ENCODE results near the gene CBX5.
"Not testable (repeated sequence)": the region's sequence is repeated elsewhere in the genome, so short reads cannot be mapped to it uniquely, and the experiment has no call there.

CBX5 gene

DNA sequence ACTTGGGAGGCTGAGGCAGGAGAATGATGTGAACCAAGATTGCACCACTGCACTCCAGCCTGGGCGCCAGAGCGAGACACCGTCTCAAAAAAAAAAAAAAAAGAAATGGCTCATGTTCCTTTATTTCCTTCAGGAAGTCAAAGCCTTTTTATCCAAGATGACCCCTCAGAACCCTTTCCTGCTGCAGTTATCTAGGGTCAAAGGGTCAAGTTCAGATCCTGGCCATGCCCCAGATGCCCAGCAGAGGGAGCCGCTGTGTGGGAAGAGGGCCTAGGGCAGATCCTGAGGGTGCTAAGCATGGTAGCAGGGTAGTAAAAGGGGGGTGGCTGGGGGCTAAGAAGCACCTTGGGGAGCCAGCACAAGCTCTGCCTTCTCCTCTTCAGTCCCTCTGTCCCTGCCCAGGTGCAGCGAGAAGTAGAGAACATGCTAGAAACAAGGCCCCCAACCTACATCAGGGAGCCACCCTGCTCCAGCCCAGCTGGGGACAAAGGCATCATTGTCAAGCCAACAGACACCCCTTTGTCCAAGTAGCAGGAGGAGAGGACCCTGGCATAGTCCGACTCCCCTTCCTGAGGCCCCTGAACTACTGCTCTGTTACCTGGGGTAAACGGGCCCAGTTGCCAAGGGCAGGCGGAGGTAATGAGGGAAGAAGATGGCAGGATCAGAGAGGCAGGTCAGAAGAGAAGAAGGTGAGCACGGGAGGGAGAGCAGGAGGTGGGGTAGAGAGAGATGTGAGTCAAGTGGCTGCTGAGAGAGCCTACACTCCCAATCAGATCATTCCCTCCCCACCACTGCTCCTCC, 14.4 kb upstream of the CBX5 start:
- peak; percentile 62 for DNase-seq

DNA sequence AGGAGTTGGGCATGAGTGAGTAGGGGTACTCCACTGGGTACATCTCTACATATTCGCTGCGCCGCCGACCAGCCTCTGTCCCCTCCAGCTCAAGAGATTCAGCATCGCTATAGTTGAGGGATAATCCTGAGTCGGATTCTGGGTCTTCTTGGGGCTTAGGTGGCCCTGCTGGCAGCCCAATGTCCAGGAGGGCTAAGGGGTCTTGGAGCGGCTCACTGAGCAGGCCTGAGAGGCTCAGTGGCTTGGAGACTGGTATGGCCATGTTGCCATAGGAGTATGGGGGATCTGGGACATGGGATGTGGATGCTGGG, 13.0 kb upstream of the CBX5 start:
- no peak for DNase-seq

DNA sequence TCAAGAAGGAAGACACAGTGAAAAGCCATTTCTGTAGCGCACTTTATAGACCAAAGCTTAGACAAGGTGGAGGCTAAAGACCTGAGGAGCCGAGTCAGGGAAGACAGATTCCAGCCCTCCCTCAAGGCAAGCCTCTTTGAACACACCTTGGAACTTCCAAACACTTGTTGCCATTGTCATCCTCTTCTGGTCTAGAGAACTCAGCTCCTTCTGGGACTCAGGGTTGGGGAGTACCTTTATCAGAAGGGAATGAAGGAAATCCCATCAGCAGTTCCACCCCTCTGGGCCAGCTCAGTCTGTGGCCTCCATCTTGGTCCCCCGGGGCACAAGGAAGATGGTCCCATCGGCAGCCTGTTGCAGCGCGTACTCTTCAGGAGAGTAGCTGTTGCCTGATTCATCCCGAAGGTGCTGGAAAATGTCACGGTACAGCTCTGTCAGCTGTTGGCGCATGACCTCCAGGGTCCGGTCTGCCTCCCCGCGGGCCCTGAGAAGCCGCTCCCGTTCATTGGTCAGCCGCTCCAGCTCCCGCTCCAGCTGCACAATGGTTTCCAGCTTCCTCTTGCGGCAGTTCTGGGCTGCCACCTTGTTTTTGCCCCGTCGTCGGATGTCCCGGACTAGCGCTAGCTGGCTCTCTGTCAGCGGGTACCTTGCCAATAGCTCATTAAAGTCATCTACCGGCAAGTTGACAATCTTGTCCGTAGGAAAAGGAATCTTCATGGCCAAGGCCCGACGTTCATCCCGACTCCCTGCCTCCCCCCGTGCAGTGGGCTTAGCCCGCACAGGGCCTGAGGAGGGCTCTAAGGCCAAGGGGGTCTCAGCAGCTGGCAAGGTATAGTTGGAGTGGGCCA, 12.4 kb upstream of the CBX5 start:
- DNase-seq, result no peak

DNA sequence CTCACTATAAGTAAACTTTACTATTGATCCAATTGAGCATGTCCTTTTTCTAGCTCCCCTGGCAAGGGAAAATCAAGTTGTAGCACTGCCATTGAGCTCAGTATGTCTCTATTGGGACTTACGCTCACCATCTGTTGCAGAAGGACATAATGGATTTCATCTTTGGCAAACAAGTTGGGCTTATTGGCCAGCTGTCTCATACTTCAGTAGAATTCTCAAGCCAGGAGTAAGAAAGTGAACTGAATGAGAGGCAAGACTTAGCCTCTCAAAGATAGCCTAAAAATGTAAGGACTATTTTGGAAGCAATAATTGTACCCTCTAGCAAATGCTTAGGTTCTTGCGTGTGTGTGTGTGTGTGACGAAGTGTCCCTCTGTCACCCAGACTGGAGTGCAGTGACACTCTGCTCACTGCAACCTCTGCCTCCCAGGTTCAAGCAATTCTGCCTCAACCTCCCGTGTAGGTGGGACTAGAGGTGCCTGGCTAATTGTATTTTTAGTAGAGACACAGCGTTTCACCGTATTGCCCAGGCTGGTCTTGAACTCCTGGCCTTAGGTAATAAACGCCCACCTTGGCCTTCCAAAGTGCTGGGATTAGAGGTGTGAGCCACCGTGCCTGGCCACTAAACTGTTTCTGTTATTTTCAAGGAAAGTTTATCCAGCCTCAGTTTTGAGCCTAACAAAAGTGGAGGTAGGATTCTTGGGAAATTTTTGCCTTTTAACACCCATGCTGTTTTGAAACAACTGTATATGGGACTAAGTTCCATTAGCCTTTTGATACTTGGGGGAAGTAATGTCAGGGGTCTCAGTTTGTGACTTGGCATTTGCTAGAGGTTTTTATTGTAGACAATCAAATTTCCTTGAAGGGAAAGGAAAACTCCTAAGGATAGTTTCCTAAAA, 7.6 kb upstream of the CBX5 start:
- DNase-seq, result no peak

DNA sequence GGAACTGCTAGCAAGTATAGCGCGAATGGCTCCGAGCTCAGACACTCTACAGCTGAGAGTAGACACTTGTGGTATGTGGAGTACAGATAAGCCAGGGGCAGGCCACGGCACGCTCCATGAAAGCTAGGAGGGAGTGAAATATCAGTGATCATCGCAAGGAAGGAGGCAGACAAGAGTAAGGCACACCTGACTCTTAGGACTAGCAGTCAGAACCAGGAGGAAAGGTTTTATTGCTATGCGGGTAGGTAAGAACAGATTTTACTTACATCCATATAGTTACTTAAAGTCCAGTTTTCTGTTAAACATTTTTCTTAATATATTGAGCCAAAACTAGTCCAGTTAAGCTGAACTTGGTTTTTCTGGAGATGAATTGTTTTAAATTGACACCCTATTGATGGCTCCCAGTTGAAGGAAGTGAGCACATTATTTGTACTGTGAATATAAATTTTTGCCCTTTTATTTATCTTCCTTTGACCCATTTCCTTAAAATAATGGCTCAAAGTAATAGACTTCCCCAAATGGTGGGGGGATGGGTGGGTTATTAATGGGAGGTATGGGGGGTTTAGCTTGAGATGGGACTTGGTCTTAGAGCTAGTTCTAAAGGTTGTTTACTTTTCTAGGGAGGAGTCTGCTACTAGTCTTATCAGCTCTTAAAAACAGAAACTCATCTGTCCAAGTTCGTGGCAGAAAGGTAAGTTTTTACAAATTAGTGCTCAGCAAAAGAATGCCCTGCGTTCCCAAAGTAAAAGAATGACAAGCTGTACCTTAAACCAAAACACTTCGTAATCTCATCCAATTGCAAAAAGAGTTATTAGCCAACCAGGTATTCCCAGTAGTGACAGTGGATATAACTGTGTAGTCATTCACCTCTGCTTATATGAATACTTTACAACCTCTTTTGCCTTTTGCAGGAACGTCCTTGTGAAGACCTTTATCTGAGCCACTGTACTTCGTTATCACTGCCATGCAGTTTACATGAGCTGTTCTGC, 6.4 kb upstream of the CBX5 start:
- DNase-seq, result no peak

DNA sequence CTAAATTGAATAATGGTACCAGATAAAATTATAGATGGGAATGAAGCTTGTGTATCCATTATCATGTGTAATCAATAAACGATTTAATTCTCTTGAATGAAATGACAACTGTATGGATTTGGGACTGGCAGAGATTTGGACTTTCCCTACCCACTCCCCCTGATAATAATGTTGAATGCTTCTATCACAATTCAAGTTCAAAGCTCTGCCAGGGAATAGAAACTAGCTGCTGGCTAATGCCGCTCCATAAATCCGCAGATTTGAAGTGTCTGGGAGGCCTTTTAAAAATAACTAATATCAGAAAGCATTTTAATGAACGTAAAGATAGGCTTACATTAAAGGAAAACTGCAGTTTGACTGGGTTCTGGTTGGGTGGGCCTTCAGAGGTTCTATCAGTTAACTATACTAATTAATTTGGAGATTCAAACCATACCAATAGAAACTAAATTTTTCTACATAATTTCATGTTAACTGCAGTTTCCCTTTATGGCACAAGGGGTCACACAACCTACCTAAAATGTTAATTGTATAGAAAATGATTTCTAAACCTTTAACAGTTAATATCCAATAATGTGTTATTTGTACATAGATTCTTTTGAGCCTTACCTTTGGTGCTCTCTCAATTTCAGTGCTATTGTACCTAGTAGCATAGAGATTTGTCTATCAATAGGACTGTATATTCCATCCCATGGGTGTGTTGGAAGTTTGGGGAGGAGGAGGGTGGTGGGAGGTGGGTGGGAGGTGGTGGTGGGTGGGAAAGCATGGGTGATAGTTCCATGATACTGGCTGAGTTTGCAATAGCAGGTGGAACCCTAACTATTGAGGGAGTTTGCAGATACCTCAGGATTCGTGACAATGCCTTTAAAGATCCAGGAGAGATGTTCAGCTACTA, 5.5 kb upstream of the CBX5 start:
- no peak for DNase-seq

DNA sequence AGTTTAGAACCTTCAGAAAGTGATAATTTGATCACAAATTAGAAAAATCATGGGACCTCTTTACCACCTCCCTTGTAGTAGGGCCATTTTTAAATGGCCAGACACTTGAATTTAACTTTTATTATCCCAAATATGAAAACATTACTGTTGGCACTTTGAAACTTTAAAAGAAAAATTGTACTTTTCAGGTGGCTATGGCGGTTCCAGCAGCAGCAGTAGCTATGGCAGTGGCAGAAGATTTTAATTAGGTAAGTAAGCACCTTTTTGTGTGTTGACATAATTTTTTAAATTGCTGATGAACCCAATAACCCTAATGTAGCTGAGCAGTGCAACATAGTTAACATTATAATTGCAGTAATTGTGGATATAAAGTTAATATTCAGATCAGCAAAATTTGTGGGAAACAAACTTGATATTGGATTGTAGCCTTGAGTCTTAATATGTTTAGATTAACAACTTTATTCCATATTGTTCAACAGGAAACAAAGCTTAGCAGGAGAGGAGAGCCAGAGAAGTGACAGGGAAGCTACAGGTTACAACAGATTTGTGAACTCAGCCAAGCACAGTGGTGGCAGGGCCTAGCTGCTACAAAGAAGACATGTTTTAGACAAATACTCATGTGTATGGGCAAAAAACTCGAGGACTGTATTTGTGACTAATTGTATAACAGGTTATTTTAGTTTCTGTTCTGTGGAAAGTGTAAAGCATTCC, 4.3 kb upstream of the CBX5 start:
- not testable (repeated sequence) for DNase-seq

DNA sequence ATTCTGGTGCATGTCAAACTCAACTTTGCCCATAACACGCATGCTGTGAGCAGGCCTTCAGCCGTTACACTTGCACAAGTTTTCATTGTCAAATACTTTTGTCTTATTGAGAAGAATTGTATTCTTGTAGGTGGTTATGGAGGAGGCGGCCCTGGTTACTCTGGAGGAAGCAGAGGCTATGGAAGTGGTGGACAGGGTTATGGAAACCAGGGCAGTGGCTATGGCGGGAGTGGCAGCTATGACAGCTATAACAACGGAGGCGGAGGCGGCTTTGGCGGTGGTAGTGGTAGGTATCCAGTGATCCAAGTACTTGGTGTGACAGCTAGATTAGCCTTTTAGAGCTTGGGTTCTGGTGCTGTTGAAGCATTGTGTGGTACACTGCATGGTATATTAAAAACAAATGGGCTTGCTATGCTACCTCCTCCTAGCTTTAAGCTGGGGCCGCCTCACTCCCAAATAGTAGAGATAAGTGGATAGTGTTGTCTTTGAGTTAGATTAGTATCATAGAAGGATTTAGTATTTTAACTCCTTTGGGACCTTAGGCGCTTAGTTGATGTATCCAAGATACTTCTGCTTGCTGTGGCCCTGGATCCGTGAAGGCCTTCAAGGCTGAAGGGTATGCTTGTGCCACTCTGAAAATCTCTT, 3.1 kb upstream of the CBX5 start:
- no peak for DNase-seq

DNA sequence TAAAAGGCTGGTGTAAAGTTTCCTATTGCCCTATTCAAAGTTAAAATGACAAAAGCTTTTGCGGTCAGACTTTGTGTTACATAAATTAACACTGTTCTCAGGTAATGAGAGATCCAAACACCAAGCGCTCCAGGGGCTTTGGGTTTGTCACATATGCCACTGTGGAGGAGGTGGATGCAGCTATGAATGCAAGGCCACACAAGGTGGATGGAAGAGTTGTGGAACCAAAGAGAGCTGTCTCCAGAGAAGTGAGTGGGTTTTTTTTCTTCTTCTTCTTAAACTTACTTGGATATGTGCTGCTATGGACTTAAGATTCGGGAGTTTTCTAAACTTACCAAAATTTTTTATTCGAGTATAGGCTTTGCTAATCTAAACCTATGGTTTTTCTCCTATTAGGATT, 1.8 kb upstream of the CBX5 start:
- not testable (repeated sequence) for DNase-seq

DNA sequence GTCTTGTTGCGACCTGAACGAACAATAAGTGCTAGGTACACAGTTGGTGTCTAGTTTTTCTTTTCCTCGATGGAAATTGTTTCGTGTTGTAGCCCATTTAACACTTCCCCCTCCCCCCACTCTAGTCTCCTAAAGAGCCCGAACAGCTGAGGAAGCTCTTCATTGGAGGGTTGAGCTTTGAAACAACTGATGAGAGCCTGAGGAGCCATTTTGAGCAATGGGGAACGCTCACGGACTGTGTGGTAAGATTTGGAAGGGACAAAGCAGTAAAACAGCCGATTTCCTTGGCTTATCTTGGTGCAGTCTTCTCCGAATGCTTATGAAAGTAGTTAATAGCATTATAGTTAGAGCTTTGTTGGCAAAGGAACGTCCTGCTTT, 1.3 kb upstream of the CBX5 start:
- DNase-seq, result not testable (repeated sequence)

DNA sequence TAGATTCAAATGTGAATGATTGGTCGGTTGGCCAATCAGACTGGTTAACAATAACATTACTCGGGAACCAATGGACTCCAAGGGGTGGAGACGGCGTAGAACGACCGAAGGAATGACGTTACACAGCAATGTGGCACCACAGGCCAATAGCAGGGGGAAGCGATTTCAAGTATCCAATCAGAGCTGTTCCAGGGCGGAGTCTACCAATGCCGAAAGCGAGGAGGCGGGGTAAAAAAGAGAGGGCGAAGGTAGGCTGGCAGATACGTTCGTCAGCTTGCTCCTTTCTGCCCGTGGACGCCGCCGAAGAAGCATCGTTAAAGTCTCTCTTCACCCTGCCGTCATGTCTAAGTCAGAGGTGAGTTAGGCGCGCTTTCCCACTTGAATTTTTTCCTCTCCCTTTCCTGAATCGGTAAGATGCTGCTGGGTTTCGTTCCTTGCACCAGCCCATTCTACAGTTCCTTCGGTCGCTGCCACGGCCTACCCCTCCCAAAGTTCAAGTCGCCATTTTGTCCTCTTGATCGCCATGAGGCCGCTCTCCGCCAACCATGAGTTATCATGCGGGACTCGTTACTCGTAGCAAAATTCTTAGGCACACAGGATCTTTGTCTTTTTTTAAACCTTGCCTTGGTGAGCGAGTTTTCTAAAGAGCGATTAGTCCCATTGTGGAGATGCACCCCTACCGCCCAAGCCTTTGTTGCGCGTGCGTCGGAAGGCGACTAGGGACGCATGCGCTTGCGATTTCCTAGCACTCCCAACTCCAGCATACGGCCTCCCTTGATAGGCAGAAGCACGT, 742 bp upstream of the CBX5 start, which contains the start of gene HNRNPA1:
Gene HNRNPA1, plus strand, starts transcription at position 259 of the 793 bp plus-strand sequence. Its CDS starts 82 bp downstream, at position 341.
- DNase-seq, result peak; percentile 99

DNA sequence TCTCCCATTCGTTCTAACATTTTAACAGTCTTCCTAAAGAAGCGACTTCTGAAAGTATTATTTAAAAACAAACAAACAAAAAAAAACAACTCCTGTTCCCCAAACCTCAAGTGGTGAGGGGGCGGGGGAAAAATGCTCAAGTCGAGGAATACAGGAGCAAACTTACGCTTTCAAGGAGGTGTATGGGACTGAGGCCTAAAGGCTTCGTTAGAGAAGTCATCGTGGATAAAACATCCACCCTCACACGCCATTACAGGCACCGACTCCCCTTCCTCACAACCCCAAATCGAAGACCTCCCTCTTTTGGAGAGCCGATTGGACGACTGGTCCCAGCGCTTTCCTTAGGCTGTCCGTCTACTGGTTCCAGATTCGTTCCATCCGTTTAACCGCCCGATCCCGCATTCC, 693 bp downstream of the CBX5 start:
- no peak for DNase-seq

DNA sequence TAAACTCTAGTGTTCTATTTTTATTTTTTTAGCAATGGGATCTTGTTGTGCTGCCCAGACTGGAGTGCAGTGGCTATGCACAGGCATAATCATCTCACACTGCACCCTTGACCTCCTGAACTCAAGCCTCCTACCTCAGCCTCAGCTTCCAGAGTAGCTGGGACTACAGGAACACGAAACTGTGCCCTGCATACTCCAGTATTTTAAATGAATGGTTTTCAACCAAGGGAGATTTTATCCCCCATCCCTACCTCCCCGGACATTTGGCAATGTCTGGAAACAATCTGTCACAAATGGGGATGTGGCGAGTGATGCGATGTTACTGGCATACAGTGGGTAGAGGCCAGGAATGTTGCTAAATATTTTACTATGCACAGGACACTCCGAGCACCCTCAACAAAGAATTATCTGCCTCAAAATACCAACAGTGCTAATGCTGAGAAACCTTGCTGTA, 2.1 kb downstream of the CBX5 start:
- no peak for DNase-seq

DNA sequence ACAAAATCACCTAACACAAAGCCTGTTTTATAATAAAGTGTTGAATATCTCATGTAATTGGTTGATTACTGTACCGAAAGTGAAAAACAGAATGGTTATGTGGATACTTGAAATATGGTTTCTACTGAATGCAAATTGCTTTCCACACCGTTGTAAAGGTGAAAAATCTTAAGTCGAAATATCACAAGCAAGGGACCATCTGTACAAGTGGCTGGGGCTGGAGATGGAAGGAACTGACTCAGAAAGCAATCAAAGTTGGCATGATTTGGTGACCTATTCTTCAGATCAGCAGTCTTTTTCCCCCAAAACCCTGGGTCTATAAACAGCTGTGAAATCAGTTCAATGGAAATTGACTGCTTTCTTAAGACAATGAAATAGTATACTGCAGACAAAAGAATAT, 3.6 kb downstream of the CBX5 start:
- no peak for DNase-seq

DNA sequence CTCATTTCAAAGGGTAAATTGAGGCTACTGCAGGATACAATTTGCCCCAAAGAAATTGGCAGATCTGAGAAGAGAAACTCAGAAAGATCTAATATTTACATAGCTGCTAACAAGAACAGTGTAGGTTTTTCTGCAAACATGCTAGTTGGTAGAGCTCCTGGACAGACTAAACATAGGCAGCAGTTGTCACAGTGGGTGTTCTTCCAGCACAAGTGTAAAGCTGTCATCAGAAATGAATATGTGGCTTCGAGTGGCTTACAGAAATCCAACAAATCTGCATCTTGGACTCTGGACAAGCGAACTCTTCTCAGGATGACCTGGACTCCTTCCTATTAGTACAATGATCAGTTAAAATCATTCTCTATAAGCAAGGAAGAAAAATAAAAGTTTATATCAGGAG, 5.9 kb downstream of the CBX5 start:
- no peak for DNase-seq

DNA sequence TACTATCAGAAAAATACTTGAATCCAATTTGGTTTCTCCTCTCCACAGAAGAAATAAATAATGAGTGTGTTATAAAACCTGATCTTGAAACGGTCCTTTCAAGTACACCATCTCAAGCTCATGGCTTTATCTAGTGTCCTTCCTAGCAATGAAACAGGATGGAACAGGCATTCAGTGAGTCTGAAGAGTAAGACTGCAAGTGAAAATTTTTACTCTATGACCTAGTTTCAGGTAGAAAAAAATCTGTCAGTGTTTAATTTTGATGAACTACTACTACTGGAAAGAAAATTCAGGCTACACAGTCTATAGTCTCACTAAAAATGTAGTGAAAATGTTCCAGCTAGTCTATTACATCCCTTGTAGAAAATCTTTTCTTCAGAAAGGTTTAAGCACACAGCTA, 7.7 kb downstream of the CBX5 start:
- no peak for DNase-seq

DNA sequence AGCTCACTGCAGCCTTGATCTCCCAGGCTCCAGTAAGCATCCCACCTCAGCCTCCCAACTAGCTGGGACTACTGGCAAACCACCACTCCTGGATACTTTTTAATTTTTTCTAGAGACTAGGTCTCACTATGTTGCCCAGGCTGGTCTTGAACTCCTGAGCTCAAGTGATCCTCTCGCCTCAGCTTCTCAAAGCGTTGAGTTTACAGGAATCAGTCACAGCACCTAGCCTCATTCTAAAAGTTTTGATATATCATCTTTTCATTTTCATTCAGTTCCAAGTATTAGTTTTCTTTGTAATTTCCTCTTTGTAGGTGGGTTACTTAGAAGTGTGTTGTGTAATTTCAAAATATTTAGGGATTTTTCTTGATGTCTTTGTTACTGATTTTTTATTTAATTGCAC, 9.6 kb downstream of the CBX5 start:
- DNase-seq, result no peak

DNA sequence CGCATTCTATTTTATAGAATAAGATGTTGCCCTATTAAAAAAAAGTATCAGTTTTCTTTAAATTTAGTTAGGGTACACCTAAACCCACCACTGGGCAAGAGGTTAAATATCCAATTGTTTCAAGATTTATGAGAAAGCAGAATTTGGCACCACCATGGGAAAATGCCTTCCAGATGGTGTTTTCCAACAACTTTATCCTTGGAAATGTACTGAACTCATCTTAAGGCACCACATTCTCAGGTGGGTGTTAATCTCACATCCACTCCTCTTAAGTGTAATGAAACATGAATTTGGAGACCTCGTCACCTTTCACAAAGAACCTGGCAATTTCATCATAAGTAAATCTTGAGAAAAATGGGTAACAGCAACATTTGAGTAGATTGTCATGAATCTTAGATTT, 13.1 kb downstream of the CBX5 start:
- DNase-seq, result no peak

DNA sequence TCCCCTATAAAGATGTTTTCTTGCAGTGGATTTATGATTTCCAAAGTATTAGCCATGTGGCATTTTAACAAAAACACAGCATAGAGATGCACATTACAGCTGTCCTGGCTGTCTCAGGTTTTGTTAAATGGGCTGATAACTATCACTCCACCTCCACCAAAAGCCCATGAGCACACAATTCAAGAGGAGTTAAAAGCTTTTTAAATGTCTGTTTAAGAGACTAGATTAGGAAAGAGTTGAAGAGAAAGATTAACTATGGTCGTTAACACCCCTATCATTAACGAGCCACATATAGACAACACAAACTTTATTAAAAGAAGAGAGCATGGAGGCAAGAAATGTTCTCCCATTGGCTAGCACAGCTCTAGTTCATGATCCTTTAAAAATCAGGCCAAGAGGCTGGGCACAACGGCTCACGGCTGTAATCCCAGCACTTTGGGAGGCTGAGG, 14.5 kb downstream of the CBX5 start:
- no peak for DNase-seq
